ENCODE results near the gene ZG16. TPM values are rescaled to one million over a fixed set of nuclear protein-coding genes. Genes with fewer than 3 reads are reported as not detected.

The ZG16 gene
- total and polyA plus RNA-seq, 2 experiments from 2014 or later: not detected

GRCh38 chr16:29815793-29816693 lies 38.0 kb downstream of the ZG16 start, which contains the start of gene PAGR1:
Gene PAGR1, plus strand, starts transcription at chr16:29816152. Its CDS starts 374 bp downstream, at chr16:29816526.
- H4K20me1 ChIP-seq (replicated peaks; ENCODE audit: insufficient read depth): 0 out of 2 replicates have a peak, but pooled peaks cover 2% of the 10 kb centered on the region
- ATAC-seq (peak; percentile 46), DNase-seq (ENCODE audit: low spot score) (peak; percentile 99)
- TF ChIP-seq NANOG (IDR thresholded peaks at IDR 0.05; ENCODE audit: borderline replicate concordance) (no peak), CREB1 (CRISPR knock-in tag; IDR thresholded peaks at IDR 0.05; ENCODE audit: low read depth) (peak; percentile 89), REST (IDR thresholded peaks at IDR 0.05; ENCODE audit: unreplicated experiment) (peak; percentile 7), ZNF331 (CRISPR knock-in tag; IDR thresholded peaks at IDR 0.05; ENCODE audit: low read depth) (no peak), ETS1 (IDR thresholded peaks at IDR 0.05) (peak; percentile 79), ZNF114 (CRISPR knock-in tag; IDR thresholded peaks at IDR 0.05) (no peak), EZH2 (IDR thresholded peaks at IDR 0.05; ENCODE audit: low read depth, unreplicated experiment) (no peak), EZH2phosphoT487 (IDR thresholded peaks at IDR 0.05; ENCODE audit: unreplicated experiment) (no peak), CTCF (conservative IDR thresholded peaks at IDR 0.05; ENCODE audit: low read depth in 2 of 2) (peak; percentile 79 to 80), STAT1 (IDR thresholded peaks at IDR 0.05; ENCODE audit: unreplicated experiment) (no peak), POLR2AphosphoS5 (IDR thresholded peaks at IDR 0.05; ENCODE audit: low read depth) (peak; percentile 88), JUNB (IDR thresholded peaks at IDR 0.05; ENCODE audit: unreplicated experiment) (no peak), ZNF462 (CRISPR knock-in tag; IDR thresholded peaks at IDR 0.05) (no peak)
- peaks cover 45% of the 10 kb centered on the region for H3K4me1 ChIP-seq (ENCODE audit: insufficient read depth)
- peak within 1 kb of the TSS; percentile 97 for H2AFZ ChIP-seq
- Mint-ChIP-seq H3K27me3 (ENCODE audit: insufficient read depth, low read depth, poor library complexity) (peaks cover 29% of the 10 kb centered on the region), H3K4me1 (peaks cover 53% of the 10 kb centered on the region), H3K9me3 (peaks cover 4% of the 10 kb centered on the region; the same call in 1 of the 3 replicates), H3K36me3 (ENCODE audit: low read depth) (peaks cover 35% of the 10 kb centered on the region), H3K4me3 (peak within 1 kb of the TSS; percentile 96), H3K27ac (peak within 1 kb of the TSS; percentile 98)
- peak within 1 kb of the TSS; percentile 78 for H3K27ac ChIP-seq (ENCODE audit: low read depth)
- peaks cover 13% of the 10 kb centered on the region for H3K36me3 ChIP-seq (ENCODE audit: insufficient read depth)
- peaks cover 31% of the 10 kb centered on the region; the same call in 1 of the 2 replicates for H3F3A ChIP-seq (replicated peaks; ENCODE audit: low read depth)
- peak within 1 kb of the TSS; percentile 98 for H3K4me2 ChIP-seq
- no peaks in the 10 kb centered on the region for H3K9me2 ChIP-seq (ENCODE audit: insufficient read depth)
- H3K27me3 ChIP-seq (ENCODE audit: insufficient read depth): no peaks in the 10 kb centered on the region
- H3K4me3 ChIP-seq: peak within 1 kb of the TSS; percentile 100
- peaks cover 23% of the 10 kb centered on the region for H3K79me2 ChIP-seq (replicated peaks; ENCODE audit: insufficient read depth)

Data from GM23338 (cell line).